SKM-1 (cell line): ENCODE measurements around the gene HEATR3.
A peak's percentile ranks its signal among the peaks of the same experiment; 100 is the strongest.

Experiments used
- DNase-seq: peaks from one replicate; lab custom pipeline; 2025; ENCODE audit not compliant: unreplicated experiment; lab: John Stamatoyannopoulos, UW

Gene HEATR3

DNA sequence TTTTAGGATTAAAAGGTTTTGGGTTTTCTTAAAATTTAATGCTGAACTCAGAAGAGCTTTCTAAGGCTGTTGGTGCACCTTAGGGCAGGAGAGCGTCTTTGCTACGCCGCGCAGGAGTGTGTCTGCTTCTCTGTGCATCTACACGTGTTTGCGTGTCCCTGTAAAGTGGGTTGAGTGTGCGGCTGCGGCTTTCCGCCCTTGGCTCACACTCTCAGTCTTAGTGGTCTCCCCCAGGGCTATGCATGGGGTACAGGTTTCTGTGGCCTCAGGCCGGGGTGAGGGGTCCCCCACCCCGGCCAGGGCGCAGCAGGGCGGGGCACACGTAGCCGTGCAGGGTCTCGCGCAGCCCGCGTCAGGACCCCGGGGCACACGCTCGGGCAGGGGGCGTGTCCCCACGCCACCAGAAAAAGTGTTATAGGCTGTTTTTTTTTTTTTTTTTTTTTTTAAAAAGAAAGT lies 86.6 kb downstream of the HEATR3 start:
- DNase-seq: no peak

DNA sequence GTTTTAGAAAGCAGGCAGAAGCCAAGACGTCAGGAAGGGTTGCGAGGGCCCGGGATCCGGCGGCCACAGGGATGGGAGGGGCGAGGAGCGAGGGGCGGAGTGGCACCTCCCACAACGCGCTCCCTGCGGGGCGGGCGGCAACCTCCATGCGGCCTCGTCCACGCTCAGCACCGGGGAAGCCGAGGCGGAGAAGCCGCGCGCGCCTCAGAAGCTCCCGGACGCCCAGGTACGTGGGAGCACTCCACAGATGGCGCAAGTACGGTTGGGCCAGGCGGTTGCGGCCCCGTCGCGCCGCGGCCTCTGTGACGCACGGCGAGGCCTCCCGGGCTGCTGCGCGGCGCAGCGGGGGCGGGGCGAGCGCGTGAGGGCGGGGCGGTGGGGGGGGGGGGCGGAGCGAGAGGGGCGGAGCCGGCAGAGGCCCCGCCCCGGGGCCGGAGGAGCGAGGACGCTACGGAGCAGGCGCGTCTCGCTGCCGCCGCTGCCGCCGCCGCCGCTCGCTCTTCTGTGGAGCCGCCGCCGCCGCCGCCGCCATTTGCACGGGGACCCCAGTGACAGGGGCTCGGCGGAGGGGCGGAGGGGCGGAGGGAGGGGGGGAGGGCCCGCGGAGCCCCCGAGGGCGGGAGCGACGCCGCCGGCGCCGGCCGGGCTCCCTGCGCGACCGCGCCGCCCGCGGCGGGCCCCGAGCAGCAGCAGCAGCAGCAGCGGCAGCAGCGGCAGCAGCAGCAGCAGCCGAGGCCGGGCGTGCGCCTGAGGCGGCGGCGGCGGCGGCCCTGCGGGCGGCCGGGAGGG lies 87.2 kb downstream of the HEATR3 start, which contains the start of gene TENT4B:
TENT4B (plus strand) TSS at position 500 of the 789 bp plus-strand sequence. CDS start 316 bp downstream, outside the sequence.
- peak; percentile 68 for DNase-seq

DNA sequence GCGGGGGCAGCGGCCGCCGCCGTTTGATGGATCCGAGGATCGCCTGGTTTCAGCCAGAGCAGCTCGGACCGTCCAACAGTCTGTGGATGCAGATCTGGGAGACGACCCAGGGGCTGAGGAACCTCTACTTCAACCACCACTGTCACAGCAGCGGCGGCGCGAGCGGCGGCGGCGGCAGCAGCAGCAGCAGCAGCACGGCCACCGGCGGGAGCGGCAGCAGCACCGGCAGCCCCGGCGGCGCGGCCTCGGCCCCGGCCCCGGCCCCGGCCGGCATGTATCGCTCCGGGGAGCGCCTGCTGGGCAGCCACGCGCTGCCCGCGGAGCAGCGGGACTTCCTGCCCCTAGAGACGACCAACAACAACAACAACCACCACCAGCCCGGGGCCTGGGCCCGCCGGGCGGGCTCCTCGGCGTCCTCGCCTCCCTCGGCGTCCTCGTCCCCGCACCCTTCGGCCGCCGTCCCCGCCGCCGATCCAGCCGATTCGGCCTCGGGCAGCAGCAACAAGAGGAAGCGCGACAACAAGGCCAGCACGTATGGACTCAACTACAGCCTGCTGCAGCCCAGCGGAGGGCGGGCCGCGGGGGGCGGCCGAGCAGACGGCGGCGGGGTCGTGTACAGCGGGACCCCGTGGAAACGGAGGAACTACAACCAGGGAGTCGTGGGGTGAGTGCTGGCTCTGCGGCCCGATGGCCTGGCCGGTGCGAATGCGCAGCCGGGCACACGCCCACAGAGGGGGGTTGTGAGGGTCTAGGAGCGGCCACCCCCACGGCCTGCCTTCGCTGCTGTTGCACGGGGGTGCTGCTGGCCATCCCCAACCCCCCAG lies 88.0 kb downstream of the HEATR3 start:
- no peak for DNase-seq

DNA sequence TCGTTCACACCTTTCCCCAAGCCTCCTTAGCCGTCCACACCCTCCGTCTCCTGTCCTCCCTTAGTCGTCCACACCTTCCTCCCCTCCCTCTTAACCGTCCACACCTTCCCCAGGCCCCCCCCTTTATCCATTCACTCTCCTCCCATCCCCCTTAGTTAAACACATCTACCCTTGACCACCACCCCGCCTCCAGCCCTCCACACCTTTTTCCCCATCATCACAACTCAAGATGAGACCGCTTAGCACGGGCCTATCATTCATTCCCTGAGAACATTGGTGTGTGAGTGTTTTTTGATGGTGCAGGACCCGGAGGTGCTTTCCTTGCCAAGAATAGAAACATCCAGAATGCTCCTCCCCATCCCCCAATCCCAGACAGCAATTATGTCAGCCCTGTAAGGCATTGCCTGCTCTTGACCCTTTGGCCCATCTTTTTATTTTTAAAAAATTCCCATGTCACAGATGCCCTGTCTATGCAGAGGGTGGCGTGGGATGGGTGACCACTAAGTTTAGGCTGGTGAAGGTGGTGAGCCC lies 88.7 kb downstream of the HEATR3 start:
- no peak for DNase-seq

DNA sequence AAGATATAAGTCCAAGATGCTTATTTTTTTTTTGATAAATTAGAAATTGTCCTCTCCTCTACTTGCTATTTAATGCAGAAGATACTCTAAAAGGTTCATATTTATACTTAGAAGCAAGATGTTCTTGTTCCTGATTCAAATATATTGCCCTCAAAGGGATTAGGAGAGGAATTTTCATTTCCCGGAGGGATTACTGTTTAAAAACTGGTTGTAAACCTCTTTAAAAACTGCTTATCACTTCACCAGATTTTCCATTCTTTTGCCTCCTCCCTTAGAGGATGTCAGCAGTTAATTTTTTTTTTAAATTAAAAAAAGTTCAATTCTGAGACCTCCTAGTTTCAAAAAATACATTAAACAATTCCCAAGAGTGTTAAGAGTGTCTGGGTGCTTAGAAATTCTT lies 90.2 kb downstream of the HEATR3 start:
- DNase-seq: no peak
